Type B pancreatic cell (in vitro differentiated cells): ENCODE results near the gene ZNF772. TPM values are rescaled to one million over a fixed set of nuclear protein-coding genes. Genes with fewer than 3 reads are reported as not detected.
"Not testable (repeated sequence)": the region's sequence is repeated elsewhere in the genome, so short reads cannot be mapped to it uniquely, and the experiment has no call there.

Experiments
- DNase-seq: peaks from one replicate; pipeline ENCODE4 v3.0.0; 2021; ENCODE audit warnings: mixed read lengths; ENCODE audit not compliant: unreplicated experiment; ENCODE audit errors: extremely low spot score
- H3K27ac Mint-ChIP-seq: 2 replicates; pipeline ENCODE4 v1.8.0; 2021; ENCODE audit warnings: mild to moderate bottlenecking, mixed read lengths
- H3K27me3 Mint-ChIP-seq: 2 replicates; pipeline ENCODE4 v1.8.0; 2021; ENCODE audit warnings: mixed read lengths
- H3K36me3 Mint-ChIP-seq: 2 replicates; pipeline ENCODE4 v1.8.0; 2021; ENCODE audit warnings: mixed read lengths
- H3K4me1 Mint-ChIP-seq: one replicate; pipeline ENCODE4 v1.8.0; 2021; ENCODE audit warnings: mixed read lengths; ENCODE audit not compliant: unreplicated experiment
- H3K4me3 Mint-ChIP-seq: 2 replicates; pipeline ENCODE4 v1.8.0; 2021; ENCODE audit warnings: mild to moderate bottlenecking, mixed read lengths
- H3K9me3 Mint-ChIP-seq: 2 replicates; pipeline ENCODE4 v1.8.0; 2021; ENCODE audit warnings: mixed read lengths
- CTCF ChIP-seq: fragments of 200-600 bp; sonication (generic); conservative IDR thresholded peaks from 2 replicates; pipeline ENCODE4 v1.5.0; 2021; ENCODE audit warnings: antibody characterized with exemption, mild to moderate bottlenecking
- total RNA-seq: library from RNA; stranded (reverse); gene quantifications from 2 replicates; pipeline ENCODE4 v1.2.1, GENCODE V29; 2021; ENCODE audit warnings: low replicate concordance

Gene ZNF772
- total RNA-seq, 1 donor from 2014 or later = 16.6 TPM

GRCh38 chr19:57506163-57506562 lies 28.8 kb upstream of the ZNF772 start:
- Mint-ChIP-seq H3K4me3 (no peak overlapping the region), H3K9me3 (peaks cover 29% of the 10 kb centered on the region), H3K27me3 (no peaks in the 10 kb centered on the region), H3K4me1 (peaks cover 2% of the 10 kb centered on the region), H3K27ac (no peak overlapping the region), H3K36me3 (peaks cover 75% of the 10 kb centered on the region)
- no peak for DNase-seq
- no peak for TF ChIP-seq CTCF

GRCh38 chr19:57500400-57500799 lies 23.0 kb upstream of the ZNF772 start:
- Mint-ChIP-seq H3K4me1 (peaks cover 16% of the 10 kb centered on the region), H3K9me3 (peaks cover 30% of the 10 kb centered on the region), H3K36me3 (peaks cover 47% of the 10 kb centered on the region), H3K4me3 (peak overlapping the region; percentile 88), H3K27ac (peak overlapping the region; percentile 77)
- H3K27me3 Mint-ChIP-seq, DNase-seq: not testable (repeated sequence)

- peak within 1 kb of the TSS; percentile 77 for H3K27ac Mint-ChIP-seq
- peaks cover 47% of the 10 kb centered on the region for H3K36me3 Mint-ChIP-seq
- DNase-seq = peak; percentile 95
- peak within 1 kb of the TSS; percentile 88 for H3K4me3 Mint-ChIP-seq
- peaks cover 16% of the 10 kb centered on the region for H3K4me1 Mint-ChIP-seq
- peaks cover 30% of the 10 kb centered on the region for H3K9me3 Mint-ChIP-seq
- H3K27me3 Mint-ChIP-seq = not testable (repeated sequence)
Measured at GRCh38 chr19:57499680-57500395, 22.5 kb upstream of the ZNF772 start, which contains the start of gene ZNF773. ZNF773 (plus strand) TSS chr19:57499938; CDS start chr19:57500081, 143 bp downstream.

- Mint-ChIP-seq H3K9me3 (peaks cover 30% of the 10 kb centered on the region), H3K27ac (peak overlapping the region; percentile 39), H3K4me1 (peaks cover 16% of the 10 kb centered on the region), H3K36me3 (peaks cover 49% of the 10 kb centered on the region), H3K4me3 (peak overlapping the region; percentile 88)
- not testable (repeated sequence) for H3K27me3 Mint-ChIP-seq, DNase-seq
Measured at GRCh38 chr19:57499332-57499679, 21.9 kb upstream of the ZNF772 start.

GRCh38 chr19:57488299-57488644 lies 10.9 kb upstream of the ZNF772 start:
- not testable (repeated sequence) for H3K27me3 Mint-ChIP-seq
- H3K36me3 Mint-ChIP-seq = peaks cover 41% of the 10 kb centered on the region
- H3K9me3 Mint-ChIP-seq = peaks cover 13% of the 10 kb centered on the region

GRCh38 chr19:57487477-57488298 lies 10.3 kb upstream of the ZNF772 start, which contains the start of gene ZNF419:
ZNF419 (plus strand) TSS chr19:57487750; CDS start chr19:57487951, 201 bp downstream.
- not testable (repeated sequence) for H3K27me3 Mint-ChIP-seq
- Mint-ChIP-seq H3K27ac (peak within 1 kb of the TSS; percentile 57), H3K4me1 (peaks cover 12% of the 10 kb centered on the region), H3K4me3 (peak within 1 kb of the TSS; percentile 86), H3K9me3 (peaks cover 13% of the 10 kb centered on the region), H3K36me3 (peaks cover 35% of the 10 kb centered on the region)
- peak; percentile 91 for DNase-seq

More at GRCh38 chr19:57488299-57488644, 10.9 kb upstream of the ZNF772 start:
- H3K27ac Mint-ChIP-seq = peak overlapping the region; percentile 57
- H3K4me1 Mint-ChIP-seq = peaks cover 12% of the 10 kb centered on the region
- not testable (repeated sequence) for DNase-seq
- H3K4me3 Mint-ChIP-seq = peak overlapping the region; percentile 86

- no peak for TF ChIP-seq CTCF
- Mint-ChIP-seq H3K9me3 (peaks cover 46% of the 10 kb centered on the region), H3K27ac (no peak overlapping the region), H3K36me3 (peaks cover 78% of the 10 kb centered on the region), H3K27me3 (no peaks in the 10 kb centered on the region), H3K4me1 (peaks cover 6% of the 10 kb centered on the region), H3K4me3 (no peak overlapping the region)
- DNase-seq = no peak
Measured at GRCh38 chr19:57473646-57474045, 3.7 kb downstream of the ZNF772 start.

GRCh38 chr19:57466489-57466888 lies 10.9 kb downstream of the ZNF772 start:
- Mint-ChIP-seq H3K9me3 (peaks cover 21% of the 10 kb centered on the region), H3K27ac (no peak overlapping the region), H3K27me3 (no peaks in the 10 kb centered on the region), H3K36me3 (peaks cover 31% of the 10 kb centered on the region), H3K4me3 (no peak overlapping the region), H3K4me1 (no peaks in the 10 kb centered on the region)
- no peak for TF ChIP-seq CTCF
- DNase-seq = no peak
